ENCODE data around the gene CASK.

Gene CASK

DNA sequence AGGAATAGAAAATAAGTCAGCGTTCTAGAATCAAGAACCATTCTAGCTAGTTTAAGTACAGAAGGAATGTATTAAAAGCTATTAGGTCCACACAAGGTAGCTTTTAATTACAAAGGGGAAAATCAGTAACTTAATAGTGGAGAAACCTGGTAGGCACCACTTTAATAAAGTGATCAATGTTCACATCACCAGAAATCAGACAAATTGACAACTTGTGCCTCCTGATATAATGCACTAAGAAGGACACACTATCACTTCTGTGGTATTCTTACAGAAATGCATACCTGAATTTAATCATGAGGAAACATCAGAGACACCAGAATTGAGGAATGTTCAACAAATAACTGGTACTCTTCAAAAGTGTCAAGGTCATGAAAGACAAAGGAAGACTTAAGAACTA lies 421.4 kb downstream of the CASK start:
- H3K4me1 ChIP-seq (ENCODE audit: control insufficient read depth, insufficient read depth, low read length, poor library complexity, severe bottlenecking): no peaks in the 10 kb centered on the region
- H3K36me3 ChIP-seq (ENCODE audit: control insufficient read depth, insufficient read depth, low read length): no peaks in the 10 kb centered on the region
- no peak overlapping the region for H3K4me3 ChIP-seq (ENCODE audit: extremely low read depth, insufficient read depth, low read length, poor library complexity, severe bottlenecking)
- no CpG with 5 or more reads among the region's 1 CpG for WGBS, 2 experiments (ENCODE audit: insufficient coverage in 2 of 2)
- H3K27ac ChIP-seq (ENCODE audit: low read depth, low read length, severe bottlenecking): no peak overlapping the region
- no peaks in the 10 kb centered on the region for H3K9me3 ChIP-seq (ENCODE audit: control insufficient read depth, low read length)

DNA sequence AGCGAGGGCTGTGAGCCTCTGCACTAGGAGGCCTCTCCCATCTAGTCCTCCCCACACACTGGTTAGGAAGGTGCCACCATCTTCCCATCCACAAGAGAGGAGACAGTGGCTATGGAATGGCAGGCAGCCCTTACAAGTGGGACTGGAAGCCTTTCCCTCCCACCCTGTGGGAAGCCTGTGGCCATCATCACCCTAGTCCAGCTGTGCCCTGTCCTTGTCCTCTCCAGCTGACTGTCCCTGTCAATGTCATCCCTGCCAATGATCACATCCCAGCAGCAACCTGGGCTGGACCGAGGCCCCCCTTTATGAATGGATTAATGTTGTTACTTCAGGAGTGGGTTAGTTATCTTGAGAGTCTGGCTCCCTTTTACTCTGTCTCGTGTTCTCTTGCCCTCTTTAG lies 423.4 kb downstream of the CASK start:
- H3K4me3 ChIP-seq (ENCODE audit: extremely low read depth, insufficient read depth, low read length, poor library complexity, severe bottlenecking): no peak overlapping the region
- no peaks in the 10 kb centered on the region for H3K4me1 ChIP-seq (ENCODE audit: control insufficient read depth, insufficient read depth, low read length, poor library complexity, severe bottlenecking)
- no peaks in the 10 kb centered on the region for H3K9me3 ChIP-seq (ENCODE audit: control insufficient read depth, low read length)
- no peaks in the 10 kb centered on the region for H3K36me3 ChIP-seq (ENCODE audit: control insufficient read depth, insufficient read depth, low read length)
- 75% methylated on average over 1 of the region's 3 CpGs; no CpG with 5 or more reads in 1 of the 2 experiments for WGBS, 2 experiments (ENCODE audit: insufficient coverage in 2 of 2)
- no peak overlapping the region for H3K27ac ChIP-seq (ENCODE audit: low read depth, low read length, severe bottlenecking)

GRCh38 chrX:41499195-41499594 lies 424.2 kb downstream of the CASK start:
- Histone ChIP-seq H3K27ac (ENCODE audit: low read depth, low read length, severe bottlenecking) (no peak overlapping the region), H3K4me3 (ENCODE audit: extremely low read depth, insufficient read depth, low read length, poor library complexity, severe bottlenecking) (no peak overlapping the region), H3K9me3 (ENCODE audit: control insufficient read depth, low read length) (no peaks in the 10 kb centered on the region), H3K36me3 (ENCODE audit: control insufficient read depth, insufficient read depth, low read length) (no peaks in the 10 kb centered on the region), H3K4me1 (ENCODE audit: control insufficient read depth, insufficient read depth, low read length, poor library complexity, severe bottlenecking) (no peaks in the 10 kb centered on the region)
- 92 to 100% methylated on average over 4 of the region's 7 CpGs for WGBS, 2 experiments (ENCODE audit: insufficient coverage in 2 of 2)

- Histone ChIP-seq H3K4me3 (ENCODE audit: extremely low read depth, insufficient read depth, low read length, poor library complexity, severe bottlenecking) (no peak overlapping the region), H3K36me3 (ENCODE audit: control insufficient read depth, insufficient read depth, low read length) (no peaks in the 10 kb centered on the region), H3K27ac (ENCODE audit: low read depth, low read length, severe bottlenecking) (peak overlapping the region; percentile 78), H3K4me1 (ENCODE audit: control insufficient read depth, insufficient read depth, low read length, poor library complexity, severe bottlenecking) (no peaks in the 10 kb centered on the region), H3K9me3 (ENCODE audit: control insufficient read depth, low read length) (no peaks in the 10 kb centered on the region)
- 18 to 57% methylated on average over 1 to 3 of the region's 12 CpGs for WGBS, 2 experiments (ENCODE audit: insufficient coverage in 2 of 2)
Observed at GRCh38 chrX:41491267-41492004, 431.9 kb downstream of the CASK start.

DNA sequence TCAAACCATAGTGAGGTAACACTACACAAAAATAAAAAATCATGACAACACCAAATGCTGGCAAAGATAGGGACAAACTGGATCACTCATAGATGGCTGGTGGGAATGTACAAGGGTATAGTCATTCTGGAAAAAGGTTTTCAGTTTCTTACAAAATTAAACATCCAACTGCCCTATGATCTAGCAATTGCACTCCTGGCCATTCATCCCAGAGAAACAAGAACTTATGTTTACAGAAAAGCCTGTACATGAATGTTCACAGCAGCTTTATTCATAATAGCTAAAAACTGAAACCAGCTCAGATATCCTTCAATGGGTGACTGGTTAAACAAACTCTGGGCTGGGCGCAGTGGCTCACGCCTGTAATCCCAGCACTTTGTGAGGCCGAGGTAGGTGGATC lies 432.9 kb downstream of the CASK start:
- Histone ChIP-seq H3K4me3 (ENCODE audit: extremely low read depth, insufficient read depth, low read length, poor library complexity, severe bottlenecking) (no peak overlapping the region), H3K4me1 (ENCODE audit: control insufficient read depth, insufficient read depth, low read length, poor library complexity, severe bottlenecking) (no peaks in the 10 kb centered on the region), H3K27ac (ENCODE audit: low read depth, low read length, severe bottlenecking) (no peak overlapping the region), H3K36me3 (ENCODE audit: control insufficient read depth, insufficient read depth, low read length) (no peaks in the 10 kb centered on the region), H3K9me3 (ENCODE audit: control insufficient read depth, low read length) (no peaks in the 10 kb centered on the region)
- WGBS, 2 experiments (ENCODE audit: insufficient coverage in 2 of 2): 100% methylated on average over 1 of the region's 3 CpGs; no CpG with 5 or more reads in 1 of the 2 experiments

DNA sequence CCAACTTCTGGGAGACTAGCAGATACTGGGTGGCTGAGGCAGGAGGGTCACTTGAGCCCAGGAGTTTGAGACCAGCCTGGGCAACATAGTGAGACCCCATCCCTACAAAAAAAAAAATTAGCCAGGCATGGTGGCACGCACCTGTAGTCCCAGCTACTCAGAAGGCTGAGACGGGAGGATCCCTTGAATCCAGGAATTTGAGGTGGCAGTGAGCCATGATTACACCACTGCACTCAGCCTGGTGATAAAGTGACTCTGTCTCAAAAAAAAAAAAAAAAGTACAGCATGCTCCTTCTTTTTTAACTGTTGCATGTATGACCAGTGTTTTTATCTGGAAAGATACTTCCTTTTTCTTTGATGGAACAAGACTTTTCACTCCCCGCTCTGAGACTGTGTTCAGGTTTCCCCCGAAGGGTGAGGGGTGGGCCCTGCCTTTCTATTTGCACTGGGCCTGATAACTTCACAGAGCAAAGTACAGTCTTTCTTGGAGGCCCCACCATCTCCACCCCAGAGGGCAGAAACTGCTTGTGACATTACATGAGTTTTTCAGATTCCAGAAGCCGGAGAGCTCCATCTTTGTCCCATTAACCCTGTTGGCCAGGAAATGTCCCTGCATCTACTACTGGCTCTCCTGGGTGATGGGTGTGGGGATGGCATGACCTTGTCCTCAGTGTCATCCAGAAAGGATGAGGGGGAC lies 441.1 kb downstream of the CASK start:
- H3K9me3 ChIP-seq (ENCODE audit: control insufficient read depth, low read length): no peaks in the 10 kb centered on the region
- no peak overlapping the region for H3K27ac ChIP-seq (ENCODE audit: low read depth, low read length, severe bottlenecking)
- no peaks in the 10 kb centered on the region for H3K36me3 ChIP-seq (ENCODE audit: control insufficient read depth, insufficient read depth, low read length)
- H3K4me1 ChIP-seq (ENCODE audit: control insufficient read depth, insufficient read depth, low read length, poor library complexity, severe bottlenecking): no peaks in the 10 kb centered on the region
- 100% methylated on average over 3 of the region's 5 CpGs; no CpG with 5 or more reads in 1 of the 2 experiments for WGBS, 2 experiments (ENCODE audit: insufficient coverage in 2 of 2)
- no peak overlapping the region for H3K4me3 ChIP-seq (ENCODE audit: extremely low read depth, insufficient read depth, low read length, poor library complexity, severe bottlenecking)

GRCh38 chrX:41481264-41482109 lies 441.9 kb downstream of the CASK start:
- Histone ChIP-seq H3K4me1 (ENCODE audit: control insufficient read depth, insufficient read depth, low read length, poor library complexity, severe bottlenecking) (no peaks in the 10 kb centered on the region), H3K4me3 (ENCODE audit: extremely low read depth, insufficient read depth, low read length, poor library complexity, severe bottlenecking) (no peak overlapping the region), H3K27ac (ENCODE audit: low read depth, low read length, severe bottlenecking) (no peak overlapping the region), H3K36me3 (ENCODE audit: control insufficient read depth, insufficient read depth, low read length) (no peaks in the 10 kb centered on the region), H3K9me3 (ENCODE audit: control insufficient read depth, low read length) (no peaks in the 10 kb centered on the region)
- 83% methylated on average over 5 of the region's 6 CpGs; no CpG with 5 or more reads in 1 of the 2 experiments for WGBS, 2 experiments (ENCODE audit: insufficient coverage in 2 of 2)

DNA sequence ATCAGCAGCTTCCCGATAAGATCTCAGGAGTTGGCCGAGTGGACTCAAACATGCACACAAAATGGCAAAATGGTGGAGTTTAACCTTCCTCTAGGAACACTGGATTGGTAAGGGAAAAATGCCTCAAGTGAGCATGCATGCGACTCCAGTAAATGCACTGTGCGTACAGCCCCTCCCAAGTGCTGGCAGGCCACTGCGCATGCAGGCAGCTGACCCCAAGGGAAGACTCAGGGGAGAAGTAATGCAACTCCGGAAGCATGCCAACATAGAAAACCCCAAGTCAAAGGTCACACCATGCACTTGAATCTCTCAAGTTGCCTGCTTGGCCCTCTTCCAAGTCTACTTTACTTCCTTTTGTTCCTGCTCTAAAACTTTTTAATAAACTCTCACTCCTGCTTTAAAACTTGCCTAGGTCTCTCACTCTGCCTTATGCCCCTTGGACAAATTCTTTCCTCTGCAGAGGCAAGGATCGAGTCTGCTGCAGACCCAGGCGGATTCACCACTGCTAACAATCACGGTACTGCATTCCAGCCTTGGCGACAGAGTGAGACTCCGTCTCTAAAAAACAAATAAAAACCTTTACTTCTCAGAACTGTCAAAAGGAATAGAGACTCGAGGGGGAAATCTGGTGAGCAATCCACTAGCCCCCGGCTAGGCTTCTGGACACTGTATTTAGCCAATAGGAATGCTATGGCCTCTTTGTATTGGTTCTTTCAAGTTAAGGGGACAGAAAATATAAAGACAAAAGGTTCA lies 442.7 kb downstream of the CASK start:
- Histone ChIP-seq H3K9me3 (ENCODE audit: control insufficient read depth, low read length) (no peaks in the 10 kb centered on the region), H3K36me3 (ENCODE audit: control insufficient read depth, insufficient read depth, low read length) (no peaks in the 10 kb centered on the region), H3K4me1 (ENCODE audit: control insufficient read depth, insufficient read depth, low read length, poor library complexity, severe bottlenecking) (no peaks in the 10 kb centered on the region), H3K4me3 (ENCODE audit: extremely low read depth, insufficient read depth, low read length, poor library complexity, severe bottlenecking) (no peak overlapping the region), H3K27ac (ENCODE audit: low read depth, low read length, severe bottlenecking) (no peak overlapping the region)
- 88 to 100% methylated on average over 3 to 8 of the region's 13 CpGs for WGBS, 2 experiments (ENCODE audit: insufficient coverage in 2 of 2)

DNA sequence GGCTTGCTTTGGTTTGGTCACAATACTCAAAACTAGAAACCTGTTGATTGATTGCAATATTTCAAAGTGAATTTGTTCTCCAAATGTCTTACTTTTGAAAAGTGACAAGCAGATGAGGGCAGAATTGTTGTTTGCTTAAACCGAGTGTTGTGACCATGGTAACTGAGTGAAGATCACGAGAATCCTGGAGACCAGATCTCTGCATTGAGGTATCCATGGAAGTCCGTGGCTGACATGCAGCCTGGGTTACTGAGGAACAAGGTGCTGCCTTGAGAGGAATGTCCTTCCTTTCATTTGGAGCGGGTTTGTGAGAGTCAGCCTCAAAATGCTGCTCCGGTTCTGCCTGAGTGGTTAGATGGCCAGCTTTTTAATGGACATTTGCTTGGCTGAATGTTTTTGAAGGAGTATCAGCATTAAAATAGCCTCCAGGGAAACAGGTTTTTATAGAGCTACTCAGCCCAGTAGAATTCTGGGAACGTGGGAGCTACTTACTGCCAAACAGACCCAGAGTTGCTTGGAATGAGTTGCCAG lies 444.9 kb downstream of the CASK start:
- WGBS, 2 experiments (ENCODE audit: insufficient coverage in 2 of 2): 56 to 72% methylated on average over 4 of the region's 6 CpGs
- peaks cover 7% of the 10 kb centered on the region for H3K4me1 ChIP-seq (ENCODE audit: control insufficient read depth, insufficient read depth, low read length, poor library complexity, severe bottlenecking)
- no peak overlapping the region for H3K27ac ChIP-seq (ENCODE audit: low read depth, low read length, severe bottlenecking)

More for the DNA sequence above, 444.9 kb downstream of the CASK start:
- no peaks in the 10 kb centered on the region for H3K9me3 ChIP-seq (ENCODE audit: control insufficient read depth, low read length)
- no peaks in the 10 kb centered on the region for H3K36me3 ChIP-seq (ENCODE audit: control insufficient read depth, insufficient read depth, low read length)
- H3K4me3 ChIP-seq (ENCODE audit: extremely low read depth, insufficient read depth, low read length, poor library complexity, severe bottlenecking): no peak overlapping the region

Data from mesodermal cell (in vitro differentiated cells).